SK-N-SH (cell line): Measurements from ENCODE around the gene TBK1. TPM values are rescaled to one million over a fixed set of nuclear protein-coding genes. Genes with fewer than 3 reads are reported as not detected.
A peak's percentile ranks its signal among the peaks of the same experiment; 100 is the strongest.

Source experiments
- CTCF ChIA-PET: fragments of 300-600, 350-600 bp; formaldehyde crosslinking; extraction: SDS; loops from one replicate; lab custom pipeline; 2021; lab: Yijun Ruan, JAX
- POLR2A ChIA-PET: fragments of 350-600 bp; sonication (Branson Sonifier 250); formaldehyde crosslinking; extraction: SDS; loops from one replicate; lab custom pipeline; 2020; ENCODE audit warnings: antibody characterized with exemption, inconsistent platforms; lab: Yijun Ruan, JAX
- DNase-seq: peaks from one replicate; pipeline ENCODE4 v3.0.0; 2012
- H2AFZ ChIP-seq: fragments of 200-600 bp; sonication (generic); 2 replicates; pipeline ENCODE4 v1.8.1; 2016; ENCODE audit warnings: antibody characterized with exemption, mild to moderate bottlenecking, low read depth
- H3F3A ChIP-seq: fragments of 200-600 bp; sonication (generic); replicated peaks from 2 replicates; pipeline ENCODE3; 2016; ENCODE audit warnings: antibody characterized with exemption, mild to moderate bottlenecking; ENCODE audit not compliant: insufficient read depth
- H3K27ac ChIP-seq, 2 experiments: fragments of 200-500 bp in 1 of 2; fragments of 200-600 bp in 1 of 2; sonication (Bioruptor generic) in 1 of 2; sonication (generic), shearing (Covaris generic) in 1 of 2; 2 replicates each; pipeline versions ENCODE4 v1.5.1 to v1.6.1; 2014 to 2016; ENCODE audit warnings: low read depth in 2 of 2, inconsistent platforms in 1 of 2, low read length in 1 of 2, mild to moderate bottlenecking in 1 of 2, mixed read lengths in 1 of 2
- H3K27me3 ChIP-seq: fragments of 200-600 bp; sonication (generic), shearing (Covaris generic); 2 replicates; pipeline ENCODE4 v1.6.1; 2016; ENCODE audit warnings: mixed run types; ENCODE audit not compliant: insufficient read depth
- H3K36me3 ChIP-seq, 2 experiments: fragments of 200-500 bp in 1 of 2; fragments of 200-600 bp in 1 of 2; sonication (Bioruptor generic) in 1 of 2; sonication (generic) in 1 of 2; replicated peaks in 1 of 2; 2 replicates each; pipeline versions ENCODE3 to v1.5.1; 2014 to 2016; ENCODE audit warnings: low read length in 1 of 2, mild to moderate bottlenecking in 1 of 2; ENCODE audit not compliant: insufficient read depth in 2 of 2, control insufficient read depth in 1 of 2
- H3K4me1 ChIP-seq, 2 experiments: fragments of 200-500 bp in 1 of 2; fragments of 200-600 bp in 1 of 2; sonication (Bioruptor generic) in 1 of 2; sonication (generic), shearing (Covaris generic) in 1 of 2; 2 replicates each; pipeline versions ENCODE4 v1.5.1 to v1.6.1; 2014 to 2016; ENCODE audit warnings: low read depth in 1 of 2, low read length in 1 of 2, mixed run types in 1 of 2; ENCODE audit not compliant: insufficient read depth in 2 of 2, control insufficient read depth in 1 of 2
- H3K4me2 ChIP-seq: fragments of 200-600 bp; sonication (generic), shearing (Covaris generic); 2 replicates; pipeline ENCODE4 v1.6.1; 2017; ENCODE audit warnings: mixed run types
- H3K4me3 ChIP-seq, 2 experiments: fragments of 200-500 bp in 1 of 2; fragments of 200-600 bp in 1 of 2; sonication (Bioruptor generic) in 1 of 2; sonication (generic), shearing (Covaris generic) in 1 of 2; 2 replicates each; pipeline versions ENCODE4 v1.5.1 to v1.8.1; 2014 to 2016; ENCODE audit warnings: low read depth in 2 of 2, inconsistent platforms in 1 of 2, low read length in 1 of 2, mild to moderate bottlenecking in 1 of 2, mixed read lengths in 1 of 2, moderate library complexity in 1 of 2
- H3K79me2 ChIP-seq: fragments of 200-600 bp; sonication (generic); 2 replicates; pipeline ENCODE4 v1.8.1; 2017; ENCODE audit warnings: mild to moderate bottlenecking; ENCODE audit not compliant: insufficient read depth
- H3K9ac ChIP-seq: fragments of 200-600 bp; sonication (generic); 2 replicates; pipeline ENCODE4 v1.6.1; 2017; ENCODE audit warnings: mixed run types
- H3K9me2 ChIP-seq: fragments of 200-600 bp; sonication (generic); 2 replicates; pipeline ENCODE4 v1.6.1; 2017; ENCODE audit warnings: mixed run types
- H3K9me3 ChIP-seq: fragments of 200-600 bp; sonication (generic); 2 replicates; pipeline ENCODE4 v1.6.1; 2017; ENCODE audit warnings: mixed run types, mild to moderate bottlenecking, moderate library complexity
- H4K20me1 ChIP-seq: fragments of 200-600 bp; sonication (generic); 2 replicates; pipeline ENCODE4 v1.6.1; 2017; ENCODE audit warnings: mild to moderate bottlenecking, mixed run types; ENCODE audit not compliant: insufficient read depth
- CHD2 ChIP-seq: fragments of 150-350 bp; IDR thresholded peaks from 2 replicates; pipeline ENCODE4 v1.6.1; 2018; ENCODE audit warnings: low read length; ENCODE audit not compliant: partially characterized antibody
- ELF1 ChIP-seq: IDR thresholded peaks from 2 replicates; pipeline ENCODE4 v1.4.0; 2012
- EP300 ChIP-seq, 2 experiments: IDR thresholded peaks; 2 replicates each; pipeline versions ENCODE4 v1.4.0 to v1.6.1; 2012; ENCODE audit warnings: borderline replicate concordance in 1 of 2, low read depth in 1 of 2, low read length in 1 of 2
- FOSL2 ChIP-seq: IDR thresholded peaks from 2 replicates; pipeline ENCODE4 v1.4.0; 2012; ENCODE audit warnings: low read depth, mild to moderate bottlenecking, moderate library complexity, borderline replicate concordance
- FOXJ3 ChIP-seq: sonication (generic); formaldehyde crosslinking; IDR thresholded peaks from 2 replicates; pipeline ENCODE4 v1.5.1; 2020; ENCODE audit warnings: mild to moderate bottlenecking, missing genetic modification reagents
- GATA2 ChIP-seq: sonication (generic); formaldehyde crosslinking; IDR thresholded peaks from 2 replicates; pipeline ENCODE4 v1.5.0; 2020; ENCODE audit warnings: mild to moderate bottlenecking, missing genetic modification reagents
- MXI1 ChIP-seq: IDR thresholded peaks from 2 replicates; pipeline ENCODE4 v1.6.1; 2012; ENCODE audit warnings: mild to moderate bottlenecking, low read depth, low read length, improper control_type of control experiment
- NRF1 ChIP-seq: IDR thresholded peaks from 2 replicates; pipeline ENCODE4 v1.6.1; 2012; ENCODE audit warnings: low read depth, mild to moderate bottlenecking, low read length
- POLR2AphosphoS5 ChIP-seq: IDR thresholded peaks from 2 replicates; pipeline ENCODE4 v1.6.1; 2012; ENCODE audit warnings: low read depth, low read length
- RAD21 ChIP-seq: IDR thresholded peaks from 2 replicates; pipeline ENCODE4 v1.6.1; 2012; ENCODE audit warnings: mild to moderate bottlenecking, low read length
- RFX5 ChIP-seq: IDR thresholded peaks from 2 replicates; pipeline ENCODE4 v1.6.1; 2012; ENCODE audit warnings: mild to moderate bottlenecking, improper control_type of control experiment, low read length
- RXRA ChIP-seq: IDR thresholded peaks from 2 replicates; pipeline ENCODE4 v1.4.0; 2012; ENCODE audit warnings: low read depth, mild to moderate bottlenecking, borderline replicate concordance
- SIN3A ChIP-seq: IDR thresholded peaks from 2 replicates; pipeline ENCODE4 v1.6.1; 2012; ENCODE audit warnings: low read depth, mild to moderate bottlenecking, low read length, moderate library complexity, borderline replicate concordance
- SMC3 ChIP-seq: IDR thresholded peaks from 2 replicates; pipeline ENCODE4 v1.6.1; 2012; ENCODE audit warnings: low read depth, low read length, improper control_type of control experiment
- TCF12 ChIP-seq: IDR thresholded peaks from 2 replicates; pipeline ENCODE4 v1.4.0; 2012
- TEAD4 ChIP-seq: IDR thresholded peaks from 2 replicates; pipeline ENCODE4 v1.4.0; 2012; ENCODE audit warnings: mild to moderate bottlenecking, borderline replicate concordance; ENCODE audit not compliant: insufficient read depth
- YY1 ChIP-seq: IDR thresholded peaks from 2 replicates; pipeline ENCODE4 v1.4.0; 2012; ENCODE audit warnings: low read depth, mild to moderate bottlenecking
- WGBS: methylation state at CpG from one replicate; pipeline ENCODE4 v1.1.6; 2017; ENCODE audit warnings: low lambda C conversion rate; 5-methylcytosine and 5-hydroxymethylcytosine counted together
- polyA plus RNA-seq, 3 experiments: library from polyadenylated mRNA; depleted of rRNA; stranded (reverse); fragments of >200 nt; gene quantifications; 2 replicates each; pipeline ENCODE4 v1.2.3, GENCODE V29; 2012
- TF ChIP-seq, protein P1 (sequence below): fragments of 150-350 bp; IDR thresholded peaks from 2 replicates; pipeline ENCODE4 v1.6.1; 2017; ENCODE audit warnings: antibody characterized with exemption, low read length, low read depth, borderline replicate concordance
- TF ChIP-seq, protein P2 (sequence below): fragments of 200-600 bp; sonication (generic); IDR thresholded peaks from 2 replicates; pipeline ENCODE4 v1.6.1; 2017; ENCODE audit warnings: antibody characterized with exemption, mild to moderate bottlenecking, moderate library complexity
- TF ChIP-seq, protein P3 (sequence below): fragments of 150-350 bp; IDR thresholded peaks from 2 replicates; pipeline ENCODE4 v1.6.1; 2016; ENCODE audit warnings: mild to moderate bottlenecking, low read depth, low read length
- TF ChIP-seq, protein P4 (sequence below): IDR thresholded peaks from 2 replicates; pipeline ENCODE4 v1.6.1; 2012; ENCODE audit warnings: mild to moderate bottlenecking, low read depth, low read length, moderate library complexity
- TF ChIP-seq, protein P5 (sequence below): IDR thresholded peaks from 2 replicates; pipeline ENCODE4 v1.4.0; 2012; ENCODE audit warnings: low read depth, borderline replicate concordance
- TF ChIP-seq, protein P6 (sequence below): IDR thresholded peaks from 2 replicates; pipeline ENCODE4; 2012

TBK1 gene
- polyA plus RNA-seq, 1 of the 3 experiments (the other 2 are of a cell fraction), result 8.2 TPM

DNA sequence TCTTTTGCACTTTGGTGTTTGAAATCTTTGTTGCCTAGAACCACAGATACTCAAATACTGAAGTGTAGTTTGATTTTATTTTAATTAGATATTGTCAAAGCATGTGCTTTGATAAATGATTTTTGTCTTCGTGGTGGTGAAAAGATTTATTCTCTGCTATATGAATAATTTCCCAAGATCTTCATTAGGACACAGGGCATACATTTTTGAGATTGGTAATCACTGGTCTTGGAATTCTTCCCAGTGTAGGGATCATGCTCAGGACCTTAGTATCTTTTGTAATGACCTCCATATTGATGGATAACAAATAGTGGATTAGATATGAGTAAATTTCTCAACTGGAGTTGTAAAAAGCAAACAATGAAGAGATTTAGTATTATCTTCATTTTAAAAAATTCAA lies 28.2 kb downstream of the TBK1 start:
- peaks cover 6% of the 10 kb centered on the region; the same call in 1 of the 2 replicates for H3K9me3 ChIP-seq
- no peak overlapping the region for H2AFZ ChIP-seq
- peaks cover 3 to 14% of the 10 kb centered on the region in 2 experiments; a peak in 3 of 4 replicates for H3K4me1 ChIP-seq
- H3K27me3 ChIP-seq, result no peaks in the 10 kb centered on the region
- no peak for DNase-seq
- no peak overlapping the region for H3K9ac ChIP-seq
- H3K79me2 ChIP-seq, result peaks cover 58% of the 10 kb centered on the region; the same call in 1 of the 2 replicates
- no peaks in the 10 kb centered on the region for H3K9me2 ChIP-seq
- CTCF ChIA-PET, result interaction anchor here (1.1 kb wide), 1 partner anchor 70 kb away, joined by 3 read pairs; no protein-coding TSS in a partner anchor
- H3K27ac ChIP-seq, result 0 out of 4 replicates have a peak overlapping the region, but pooled peaks of 1 of the 2 experiments have one; percentile 7
- no peak overlapping the region for H3K4me3 ChIP-seq
- no peak overlapping the region for H3K4me2 ChIP-seq
- WGBS, result 50% methylated on average over 1 of the region's 1 CpG
- H3K36me3 ChIP-seq, result peaks cover 58 to 88% of the 10 kb centered on the region in 2 experiments
- H4K20me1 ChIP-seq, result peaks cover 16% of the 10 kb centered on the region
- peaks cover 13% of the 10 kb centered on the region for H3F3A ChIP-seq
- POLR2A ChIA-PET, result no interaction called here
- TF ChIP-seq RAD21, result no peak
- TF ChIP-seq, protein P1, sequence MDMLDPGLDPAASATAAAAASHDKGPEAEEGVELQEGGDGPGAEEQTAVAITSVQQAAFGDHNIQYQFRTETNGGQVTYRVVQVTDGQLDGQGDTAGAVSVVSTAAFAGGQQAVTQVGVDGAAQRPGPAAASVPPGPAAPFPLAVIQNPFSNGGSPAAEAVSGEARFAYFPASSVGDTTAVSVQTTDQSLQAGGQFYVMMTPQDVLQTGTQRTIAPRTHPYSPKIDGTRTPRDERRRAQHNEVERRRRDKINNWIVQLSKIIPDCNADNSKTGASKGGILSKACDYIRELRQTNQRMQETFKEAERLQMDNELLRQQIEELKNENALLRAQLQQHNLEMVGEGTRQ, result no peak
- TF ChIP-seq TCF12, result no peak
- no peak for TF ChIP-seq RFX5
- TF ChIP-seq, protein P2, sequence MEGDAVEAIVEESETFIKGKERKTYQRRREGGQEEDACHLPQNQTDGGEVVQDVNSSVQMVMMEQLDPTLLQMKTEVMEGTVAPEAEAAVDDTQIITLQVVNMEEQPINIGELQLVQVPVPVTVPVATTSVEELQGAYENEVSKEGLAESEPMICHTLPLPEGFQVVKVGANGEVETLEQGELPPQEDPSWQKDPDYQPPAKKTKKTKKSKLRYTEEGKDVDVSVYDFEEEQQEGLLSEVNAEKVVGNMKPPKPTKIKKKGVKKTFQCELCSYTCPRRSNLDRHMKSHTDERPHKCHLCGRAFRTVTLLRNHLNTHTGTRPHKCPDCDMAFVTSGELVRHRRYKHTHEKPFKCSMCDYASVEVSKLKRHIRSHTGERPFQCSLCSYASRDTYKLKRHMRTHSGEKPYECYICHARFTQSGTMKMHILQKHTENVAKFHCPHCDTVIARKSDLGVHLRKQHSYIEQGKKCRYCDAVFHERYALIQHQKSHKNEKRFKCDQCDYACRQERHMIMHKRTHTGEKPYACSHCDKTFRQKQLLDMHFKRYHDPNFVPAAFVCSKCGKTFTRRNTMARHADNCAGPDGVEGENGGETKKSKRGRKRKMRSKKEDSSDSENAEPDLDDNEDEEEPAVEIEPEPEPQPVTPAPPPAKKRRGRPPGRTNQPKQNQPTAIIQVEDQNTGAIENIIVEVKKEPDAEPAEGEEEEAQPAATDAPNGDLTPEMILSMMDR, result no peak
- TF ChIP-seq, protein P3, sequence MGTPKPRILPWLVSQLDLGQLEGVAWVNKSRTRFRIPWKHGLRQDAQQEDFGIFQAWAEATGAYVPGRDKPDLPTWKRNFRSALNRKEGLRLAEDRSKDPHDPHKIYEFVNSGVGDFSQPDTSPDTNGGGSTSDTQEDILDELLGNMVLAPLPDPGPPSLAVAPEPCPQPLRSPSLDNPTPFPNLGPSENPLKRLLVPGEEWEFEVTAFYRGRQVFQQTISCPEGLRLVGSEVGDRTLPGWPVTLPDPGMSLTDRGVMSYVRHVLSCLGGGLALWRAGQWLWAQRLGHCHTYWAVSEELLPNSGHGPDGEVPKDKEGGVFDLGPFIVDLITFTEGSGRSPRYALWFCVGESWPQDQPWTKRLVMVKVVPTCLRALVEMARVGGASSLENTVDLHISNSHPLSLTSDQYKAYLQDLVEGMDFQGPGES, result no peak
- TF ChIP-seq EP300 (IDR thresholded peaks at IDR 0.05; ENCODE audit: borderline replicate concordance in 1 of 2, low read depth in 1 of 2, low read length in 1 of 2), result no peak
- TF ChIP-seq, protein P4, sequence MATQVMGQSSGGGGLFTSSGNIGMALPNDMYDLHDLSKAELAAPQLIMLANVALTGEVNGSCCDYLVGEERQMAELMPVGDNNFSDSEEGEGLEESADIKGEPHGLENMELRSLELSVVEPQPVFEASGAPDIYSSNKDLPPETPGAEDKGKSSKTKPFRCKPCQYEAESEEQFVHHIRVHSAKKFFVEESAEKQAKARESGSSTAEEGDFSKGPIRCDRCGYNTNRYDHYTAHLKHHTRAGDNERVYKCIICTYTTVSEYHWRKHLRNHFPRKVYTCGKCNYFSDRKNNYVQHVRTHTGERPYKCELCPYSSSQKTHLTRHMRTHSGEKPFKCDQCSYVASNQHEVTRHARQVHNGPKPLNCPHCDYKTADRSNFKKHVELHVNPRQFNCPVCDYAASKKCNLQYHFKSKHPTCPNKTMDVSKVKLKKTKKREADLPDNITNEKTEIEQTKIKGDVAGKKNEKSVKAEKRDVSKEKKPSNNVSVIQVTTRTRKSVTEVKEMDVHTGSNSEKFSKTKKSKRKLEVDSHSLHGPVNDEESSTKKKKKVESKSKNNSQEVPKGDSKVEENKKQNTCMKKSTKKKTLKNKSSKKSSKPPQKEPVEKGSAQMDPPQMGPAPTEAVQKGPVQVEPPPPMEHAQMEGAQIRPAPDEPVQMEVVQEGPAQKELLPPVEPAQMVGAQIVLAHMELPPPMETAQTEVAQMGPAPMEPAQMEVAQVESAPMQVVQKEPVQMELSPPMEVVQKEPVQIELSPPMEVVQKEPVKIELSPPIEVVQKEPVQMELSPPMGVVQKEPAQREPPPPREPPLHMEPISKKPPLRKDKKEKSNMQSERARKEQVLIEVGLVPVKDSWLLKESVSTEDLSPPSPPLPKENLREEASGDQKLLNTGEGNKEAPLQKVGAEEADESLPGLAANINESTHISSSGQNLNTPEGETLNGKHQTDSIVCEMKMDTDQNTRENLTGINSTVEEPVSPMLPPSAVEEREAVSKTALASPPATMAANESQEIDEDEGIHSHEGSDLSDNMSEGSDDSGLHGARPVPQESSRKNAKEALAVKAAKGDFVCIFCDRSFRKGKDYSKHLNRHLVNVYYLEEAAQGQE, result no peak
- no peak for TF ChIP-seq MXI1
- no peak for TF ChIP-seq FOXJ3 (CRISPR knock-in tag)
- TF ChIP-seq, protein P5, sequence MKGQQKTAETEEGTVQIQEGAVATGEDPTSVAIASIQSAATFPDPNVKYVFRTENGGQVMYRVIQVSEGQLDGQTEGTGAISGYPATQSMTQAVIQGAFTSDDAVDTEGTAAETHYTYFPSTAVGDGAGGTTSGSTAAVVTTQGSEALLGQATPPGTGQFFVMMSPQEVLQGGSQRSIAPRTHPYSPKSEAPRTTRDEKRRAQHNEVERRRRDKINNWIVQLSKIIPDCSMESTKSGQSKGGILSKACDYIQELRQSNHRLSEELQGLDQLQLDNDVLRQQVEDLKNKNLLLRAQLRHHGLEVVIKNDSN, result no peak
- TF ChIP-seq, protein P6, sequence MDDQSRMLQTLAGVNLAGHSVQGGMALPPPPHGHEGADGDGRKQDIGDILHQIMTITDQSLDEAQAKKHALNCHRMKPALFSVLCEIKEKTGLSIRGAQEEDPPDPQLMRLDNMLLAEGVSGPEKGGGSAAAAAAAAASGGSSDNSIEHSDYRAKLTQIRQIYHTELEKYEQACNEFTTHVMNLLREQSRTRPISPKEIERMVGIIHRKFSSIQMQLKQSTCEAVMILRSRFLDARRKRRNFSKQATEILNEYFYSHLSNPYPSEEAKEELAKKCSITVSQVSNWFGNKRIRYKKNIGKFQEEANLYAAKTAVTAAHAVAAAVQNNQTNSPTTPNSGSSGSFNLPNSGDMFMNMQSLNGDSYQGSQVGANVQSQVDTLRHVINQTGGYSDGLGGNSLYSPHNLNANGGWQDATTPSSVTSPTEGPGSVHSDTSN, result peak; percentile 79
- TF ChIP-seq SMC3, result no peak
- TF ChIP-seq ELF1, result no peak
- no peak for TF ChIP-seq GATA2
- TF ChIP-seq POLR2AphosphoS5, result no peak
- peak; percentile 27; the same call in 1 of the 2 replicates for TF ChIP-seq TEAD4
- TF ChIP-seq YY1, result no peak
- TF ChIP-seq RXRA, result no peak
- peak; percentile 25; the same call in 1 of the 2 replicates for TF ChIP-seq FOSL2
- TF ChIP-seq CHD2, result no peak
- TF ChIP-seq NRF1, result no peak
- TF ChIP-seq SIN3A, result no peak
